ENCODE measurements around the gene TMEM80. TPM values are rescaled to one million over a fixed set of nuclear protein-coding genes. Genes with fewer than 3 reads are reported as not detected.
A peak's percentile ranks its signal among the peaks of the same experiment; 100 is the strongest.

Gene TMEM80
- total and polyA plus RNA-seq, 7 donors, result 7.9 to 41.5 (median 27.6) TPM

DNA sequence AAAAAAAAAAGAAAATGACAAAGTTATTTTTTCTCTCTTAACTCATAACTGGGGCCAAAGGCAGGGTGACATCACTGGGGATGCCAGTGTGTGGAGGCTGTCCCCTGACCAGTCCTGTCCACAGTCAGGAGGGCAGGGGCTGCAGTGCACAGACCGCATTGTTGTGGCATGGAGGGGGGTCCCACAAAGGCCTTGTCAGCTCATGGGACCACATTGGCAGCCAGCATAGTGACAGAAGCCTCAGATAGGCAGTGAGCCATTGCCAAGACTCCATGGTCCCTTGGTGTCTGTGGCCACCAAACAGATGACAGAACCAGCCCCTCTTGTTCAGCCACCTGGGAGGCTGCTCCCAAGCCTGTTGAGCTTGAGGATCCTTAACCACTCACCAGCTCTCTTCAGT lies 4.1 kb downstream of the TMEM80 start:
- DNase-seq, result no peak
- TF ChIP-seq CTCF (IDR thresholded peaks at IDR 0.05) (no peak), EP300 (IDR thresholded peaks at IDR 0.05) (no peak), POLR2AphosphoS5 (IDR thresholded peaks at IDR 0.05) (no peak), POLR2A (IDR thresholded peaks at IDR 0.05) (no peak)
- Histone ChIP-seq H3K9me3 (no peaks in the 10 kb centered on the region), H3K36me3 (peaks cover 0 to 39% (median 8%) of the 10 kb centered on the region in 4 donors), H3K4me3 (no peak overlapping the region), H3K27ac (peak overlapping the region in 1 of 4 donors; percentile 98), H3K4me1 (peaks cover 0 to 39% (median 24%) of the 10 kb centered on the region in 4 donors), H3K27me3 (no peaks in the 10 kb centered on the region)
- intact Hi-C loops (cut with DNase I), result loop anchor here (5.0 kb wide), 2 partner anchors 98 to 122 kb away; partner anchors contain the start of genes PHRF1 and SLC25A22
- 97 to 98% methylated on average over 1 of the region's 1 CpG for WGBS, 2 donors

GRCh38 chr11:701741-702461 lies 6.3 kb downstream of the TMEM80 start:
- peaks cover 0 to 54% (median 34%) of the 10 kb centered on the region in 4 donors for H3K4me1 ChIP-seq
- H3K9me3 ChIP-seq, result no peaks in the 10 kb centered on the region
- peaks cover 0 to 39% (median 8%) of the 10 kb centered on the region in 4 donors for H3K36me3 ChIP-seq
- H3K27me3 ChIP-seq, result peaks cover 0 to 8% (median 0%) of the 10 kb centered on the region in 3 donors
- DNase-seq, result no peak
- no peak overlapping the region for H3K4me3 ChIP-seq
- H3K27ac ChIP-seq, result peak overlapping the region in 1 of 4 donors; percentile 32
- no peak for TF ChIP-seq POLR2A (IDR thresholded peaks at IDR 0.05)
- 94 to 96% methylated on average over 22 of the region's 22 CpGs for WGBS, 2 donors
- intact Hi-C loops (cut with DNase I), result no loop called here

- Histone ChIP-seq H3K27me3 (peaks cover 0 to 16% (median 3%) of the 10 kb centered on the region in 3 donors), H3K27ac (peak overlapping the region; percentile 0 to 46 (median 30)), H3K4me1 (peaks cover 0 to 53% (median 33%) of the 10 kb centered on the region in 4 donors), H3K9me3 (no peaks in the 10 kb centered on the region), H3K4me3 (no peak overlapping the region), H3K36me3 (peaks cover 0 to 39% (median 8%) of the 10 kb centered on the region in 4 donors)
- TF ChIP-seq CTCF (IDR thresholded peaks at IDR 0.05) (no peak), POLR2AphosphoS5 (IDR thresholded peaks at IDR 0.05) (no peak), POLR2A (IDR thresholded peaks at IDR 0.05) (no peak), EP300 (IDR thresholded peaks at IDR 0.05) (no peak)
- DNase-seq, result peak; percentile 65
- 27 to 65% methylated on average over 26 of the region's 26 CpGs for WGBS, 2 donors
- intact Hi-C loops (cut with DNase I), result no loop called here
These were observed 7.1 kb downstream of the TMEM80 start for GRCh38 chr11:702462-703461.

DNA sequence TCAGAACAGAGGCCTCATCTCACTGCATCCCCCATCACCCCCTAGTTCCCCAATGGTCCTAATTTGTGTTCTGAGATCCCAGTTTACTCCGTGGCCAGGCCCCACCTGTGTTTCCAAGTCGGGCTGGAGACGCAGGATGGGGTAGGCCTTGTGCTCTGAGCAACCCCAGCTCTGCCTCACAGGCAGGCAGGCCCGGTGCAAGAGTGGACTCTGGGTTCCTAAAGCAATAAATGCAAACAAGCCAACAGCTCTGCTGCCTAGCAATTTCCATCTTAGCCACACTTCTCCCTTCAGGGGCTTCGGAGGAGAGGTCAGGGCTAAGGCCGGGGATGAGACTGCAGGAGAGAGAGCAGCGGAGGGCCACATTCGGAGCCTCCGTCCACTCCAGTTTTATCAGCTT lies 7.9 kb downstream of the TMEM80 start:
- TF ChIP-seq CTCF (IDR thresholded peaks at IDR 0.05) (no peak), POLR2A (IDR thresholded peaks at IDR 0.05) (no peak), POLR2AphosphoS5 (IDR thresholded peaks at IDR 0.05) (no peak), EP300 (IDR thresholded peaks at IDR 0.05) (no peak)
- Histone ChIP-seq H3K4me1 (peaks cover 0 to 46% (median 28%) of the 10 kb centered on the region in 4 donors), H3K4me3 (no peak overlapping the region), H3K36me3 (peaks cover 0 to 37% (median 8%) of the 10 kb centered on the region in 4 donors), H3K27ac (peak overlapping the region in 3 of 4 donors; percentile 0 to 46 (median 27)), H3K27me3 (peaks cover 3 to 23% (median 6%) of the 10 kb centered on the region in 3 donors), H3K9me3 (no peaks in the 10 kb centered on the region)
- intact Hi-C loops (cut with DNase I), result no loop called here
- 69 to 90% methylated on average over 9 of the region's 9 CpGs for WGBS, 2 donors
- no peak for DNase-seq
